Endothelial cell (in vitro differentiated cells): ENCODE data around the gene FNDC8. TPM values are rescaled to one million over a fixed set of nuclear protein-coding genes. Genes with fewer than 3 reads are reported as not detected.

Experiments
- DNase-seq: peaks from one replicate; pipeline ENCODE4 v3.0.0; 2021; ENCODE audit warnings: low spot score
- H3K27ac Mint-ChIP-seq: one replicate; pipeline ENCODE4 v1.8.0; 2021; ENCODE audit warnings: mixed read lengths, inconsistent platforms; ENCODE audit not compliant: unreplicated experiment
- H3K27me3 Mint-ChIP-seq: one replicate; pipeline ENCODE4 v1.8.0; 2021; ENCODE audit warnings: mild to moderate bottlenecking, moderate library complexity, mixed read lengths, inconsistent platforms; ENCODE audit not compliant: unreplicated experiment
- H3K36me3 Mint-ChIP-seq: one replicate; pipeline ENCODE4 v1.8.0; 2021; ENCODE audit warnings: mild to moderate bottlenecking, low read depth, mixed read lengths, inconsistent platforms; ENCODE audit not compliant: unreplicated experiment
- H3K4me1 Mint-ChIP-seq: one replicate; pipeline ENCODE4 v1.8.0; 2021; ENCODE audit warnings: mild to moderate bottlenecking, mixed read lengths, inconsistent platforms; ENCODE audit not compliant: unreplicated experiment
- H3K4me3 Mint-ChIP-seq: one replicate; pipeline ENCODE4 v1.8.0; 2021; ENCODE audit warnings: mild to moderate bottlenecking, mixed read lengths, inconsistent platforms; ENCODE audit not compliant: unreplicated experiment
- H3K9me3 Mint-ChIP-seq: one replicate; pipeline ENCODE4 v1.8.0; 2021; ENCODE audit warnings: mixed read lengths, inconsistent platforms; ENCODE audit not compliant: unreplicated experiment
- CTCF ChIP-seq: fragments of 200-600 bp; sonication (generic); IDR thresholded peaks from one replicate; pipeline ENCODE4 v1.5.0; 2021; ENCODE audit warnings: antibody characterized with exemption; ENCODE audit not compliant: unreplicated experiment
- long read RNA-seq: library from polyadenylated mRNA; unstranded; transcript quantifications from one replicate; pipeline ENCODE4 v2.0.0, GENCODE V29; 2020; ENCODE audit not compliant: unreplicated experiment
- total RNA-seq: library from RNA; stranded (reverse); fragmentation: NEBNext Ultra II Directional; extraction: Animal tissue kit (Norgen Biotek cat#: 25700); gene quantifications from one replicate; pipeline ENCODE4 v1.2.1, GENCODE V29; 2021; ENCODE audit not compliant: unreplicated experiment

The FNDC8 gene
- not detected for total RNA-seq
- long read RNA-seq = 0 reads

GRCh38 chr17:35121315-35121714 is at the start of gene FNDC8:
TSS of gene FNDC8 (plus strand) at chr17:35121615. CDS start at chr17:35121694, 79 bp downstream.
- H3K27me3 Mint-ChIP-seq = no peaks in the 10 kb centered on the region
- H3K36me3 Mint-ChIP-seq = no peaks in the 10 kb centered on the region
- H3K4me1 Mint-ChIP-seq = peaks cover 3% of the 10 kb centered on the region
- no peak within 1 kb of the TSS for H3K27ac Mint-ChIP-seq
- H3K4me3 Mint-ChIP-seq = no peak within 1 kb of the TSS
- TF ChIP-seq CTCF = no peak
- no peak for DNase-seq
- H3K9me3 Mint-ChIP-seq = no peaks in the 10 kb centered on the region

GRCh38 chr17:35073183-35073790 is 48.1 kb upstream of the FNDC8 start:
- Mint-ChIP-seq H3K36me3 (no peaks in the 10 kb centered on the region), H3K27ac (no peak overlapping the region), H3K4me1 (peaks cover 6% of the 10 kb centered on the region), H3K4me3 (no peak overlapping the region), H3K9me3 (no peaks in the 10 kb centered on the region), H3K27me3 (peaks cover 1% of the 10 kb centered on the region)
- no peak for DNase-seq
- TF ChIP-seq CTCF = no peak

DNA sequence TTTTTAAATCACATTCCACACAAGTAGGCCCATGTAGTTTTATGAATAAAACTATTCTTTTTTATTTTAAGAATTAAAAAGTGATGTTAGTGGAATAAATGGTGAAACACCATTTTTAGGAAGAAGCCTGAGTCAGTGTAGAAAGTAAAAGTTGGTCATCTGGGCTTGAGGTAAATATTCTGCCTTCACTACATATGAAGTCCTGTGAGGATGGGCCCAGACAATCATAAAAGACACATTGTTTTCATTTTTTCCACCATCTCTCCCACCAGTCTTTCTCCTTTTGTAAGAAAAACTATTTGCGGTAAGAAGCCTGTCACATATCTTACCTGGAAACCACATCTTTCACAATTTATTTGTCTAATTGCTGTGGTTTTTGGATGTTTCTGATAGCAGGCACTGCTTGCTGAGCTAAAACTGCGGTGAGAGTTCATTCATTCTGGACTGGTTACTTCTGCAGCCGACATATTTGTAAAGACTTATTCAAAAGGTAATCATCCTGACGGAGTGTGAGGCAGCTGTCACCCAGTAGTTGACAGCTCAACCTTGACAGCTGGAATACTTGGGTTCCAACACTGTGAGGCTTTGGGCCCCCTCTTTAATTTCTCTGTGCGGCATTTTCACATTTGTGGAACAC is 47.3 kb upstream of the FNDC8 start:
- no peaks in the 10 kb centered on the region for H3K9me3 Mint-ChIP-seq
- peaks cover 6% of the 10 kb centered on the region for H3K4me1 Mint-ChIP-seq
- H3K27me3 Mint-ChIP-seq = peaks cover 1% of the 10 kb centered on the region
- no peak overlapping the region for H3K4me3 Mint-ChIP-seq
- H3K27ac Mint-ChIP-seq = no peak overlapping the region
- H3K36me3 Mint-ChIP-seq = no peaks in the 10 kb centered on the region
- no peak for DNase-seq
- TF ChIP-seq CTCF = no peak

GRCh38 chr17:35074711-35075707 is 46.4 kb upstream of the FNDC8 start:
- Mint-ChIP-seq H3K27ac (no peak overlapping the region), H3K36me3 (no peaks in the 10 kb centered on the region), H3K4me3 (no peak overlapping the region), H3K27me3 (peaks cover 4% of the 10 kb centered on the region), H3K4me1 (peaks cover 14% of the 10 kb centered on the region), H3K9me3 (no peaks in the 10 kb centered on the region)
- no peak for TF ChIP-seq CTCF
- no peak for DNase-seq
